GM18951 (cell line): ENCODE measurements around the gene DAPK1.

ENCODE experiments used
- POLR2A ChIP-seq: IDR thresholded peaks from 4 replicates; pipeline ENCODE4 v1.6.1; 2011; ENCODE audit warnings: mild to moderate bottlenecking; ENCODE audit not compliant: insufficient read length, insufficient read depth; ENCODE audit errors: extremely low read depth
- in situ Hi-C: fragments of 300-500 bp; cut with MboI; formaldehyde crosslinking; loops from one replicate; pipeline ENCODE4 v1.12.0; 2022; ENCODE audit warnings: low sequenced_read_pairs, mixed read lengths, inconsistent platforms; ENCODE audit not compliant: unreplicated experiment

The DAPK1 gene

DNA sequence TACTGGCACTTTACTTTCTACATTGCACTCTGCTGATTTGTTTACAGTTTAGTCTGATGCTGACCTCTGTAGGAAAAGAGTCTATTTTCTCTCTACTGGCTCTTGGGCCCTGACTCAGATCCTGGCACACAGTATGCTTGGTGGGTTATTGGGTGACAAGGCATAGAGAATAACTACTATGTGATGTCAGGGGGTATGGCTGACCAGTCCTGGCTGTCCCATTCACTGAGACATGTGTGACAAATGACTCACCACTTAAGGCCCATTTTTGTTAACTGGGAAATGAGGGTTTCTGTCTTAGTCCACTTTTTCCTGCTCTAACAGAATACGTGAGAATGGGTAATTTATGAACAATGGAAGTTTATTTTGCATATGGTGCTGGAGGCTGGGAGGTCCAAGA, 66.4 kb downstream of the DAPK1 start:
- no peak for TF ChIP-seq POLR2A
- in situ Hi-C loops: no loop called here

DNA sequence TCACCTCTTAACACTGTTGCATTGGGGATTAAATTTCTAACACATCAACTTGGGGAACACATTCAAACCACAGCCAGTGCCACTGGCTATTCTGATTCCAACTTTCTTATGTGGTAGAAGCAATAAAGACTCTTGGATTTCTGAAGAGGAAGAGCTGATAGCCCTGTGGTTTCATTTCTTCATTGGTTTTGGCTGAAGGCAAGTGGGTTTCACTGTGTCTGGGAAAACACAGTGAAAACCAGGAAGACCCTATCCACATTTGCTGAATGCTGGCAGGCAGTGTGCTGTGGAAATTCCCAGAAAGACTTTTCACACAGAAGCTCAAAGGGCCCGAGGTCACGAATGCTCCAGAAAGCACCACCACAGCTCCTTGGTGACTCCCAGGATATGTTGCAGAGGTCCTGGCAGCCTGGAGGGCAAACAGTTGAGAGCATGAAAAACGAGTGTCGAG, 67.1 kb downstream of the DAPK1 start:
- TF ChIP-seq POLR2A: no peak
- in situ Hi-C loops: no loop called here

DNA sequence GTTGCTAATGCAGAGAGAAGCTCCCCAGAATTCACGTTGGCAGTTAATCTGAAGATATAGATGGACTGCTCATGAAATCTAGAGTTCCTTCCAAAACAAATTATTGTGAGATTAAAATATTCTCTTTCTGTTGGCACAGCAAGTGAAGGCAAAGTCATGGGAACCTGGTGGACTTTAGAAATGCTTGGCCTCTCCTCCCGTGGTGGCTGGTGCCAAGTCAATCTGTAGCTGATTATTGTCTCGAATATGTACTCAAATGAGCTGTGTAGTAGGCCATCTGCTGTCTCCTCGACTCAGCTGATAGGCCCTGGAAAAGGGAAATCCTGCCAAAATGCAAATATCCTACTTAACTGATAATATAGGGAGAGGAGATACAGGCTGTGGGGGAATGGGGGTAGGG, 69.3 kb downstream of the DAPK1 start:
- in situ Hi-C loops: no loop called here
- no peak for TF ChIP-seq POLR2A

DNA sequence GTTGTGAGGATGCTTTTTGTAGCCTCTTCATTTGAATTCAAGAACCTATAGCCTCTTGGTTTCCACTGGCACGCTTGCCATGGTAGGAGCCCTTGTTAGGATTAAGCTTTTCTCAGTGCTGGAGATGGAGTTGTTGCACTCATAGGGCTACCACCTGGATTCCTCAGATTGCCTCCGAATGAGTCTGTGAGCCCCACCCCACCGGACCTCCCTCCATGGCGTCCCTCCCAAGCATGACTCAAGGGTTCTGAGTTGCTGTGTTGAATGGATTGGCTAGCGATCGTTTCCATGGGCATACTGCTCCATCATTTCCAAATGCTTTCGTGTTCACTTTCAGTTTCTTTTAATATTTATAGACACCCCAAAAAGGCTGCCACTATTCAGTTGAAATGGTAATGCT, 69.9 kb downstream of the DAPK1 start:
- TF ChIP-seq POLR2A: no peak
- in situ Hi-C loops: no loop called here

DNA sequence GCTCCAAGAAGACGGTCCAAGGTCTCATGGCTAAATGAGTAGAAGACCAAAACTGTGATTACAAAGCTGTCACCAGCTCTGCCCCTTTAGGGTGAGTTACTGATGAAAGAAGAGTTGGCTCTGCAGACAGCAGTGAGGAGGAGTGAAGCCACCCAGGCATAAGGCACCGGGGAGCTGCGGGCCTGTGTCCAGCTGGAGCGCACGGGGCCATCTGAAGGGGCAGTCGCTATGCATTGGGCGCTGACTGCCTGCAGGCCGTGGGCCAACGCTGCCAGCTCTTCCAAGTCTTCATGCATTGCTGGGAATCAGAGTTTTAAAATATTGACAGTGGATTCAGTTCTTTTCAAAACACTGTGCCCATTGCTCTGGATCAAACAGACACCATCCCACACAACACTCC, 70.3 kb downstream of the DAPK1 start:
- in situ Hi-C loops: no loop called here

DNA sequence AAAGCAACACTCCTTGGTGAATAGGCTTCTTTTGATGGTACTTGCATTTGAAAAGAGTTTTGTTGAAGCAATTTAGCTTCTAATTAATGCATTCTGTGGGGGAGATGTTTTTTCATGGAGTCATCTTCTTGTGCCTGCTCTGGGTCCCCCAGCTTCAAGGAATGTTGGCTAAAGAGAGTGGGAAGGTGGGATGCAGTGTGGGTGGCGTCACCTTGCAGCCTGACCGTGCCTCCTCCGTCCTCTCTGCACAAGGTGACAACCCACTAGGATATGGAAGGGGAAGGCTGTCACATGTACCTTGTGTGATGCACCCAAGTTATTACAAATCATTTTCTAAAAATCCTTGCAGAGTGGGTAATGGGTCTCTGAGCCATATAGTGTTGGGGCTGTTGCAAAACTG, 70.7 kb downstream of the DAPK1 start:
- in situ Hi-C loops: no loop called here
- TF ChIP-seq POLR2A: no peak

More for the DNA sequence above, 70.3 kb downstream of the DAPK1 start:
- TF ChIP-seq POLR2A: no peak

DNA sequence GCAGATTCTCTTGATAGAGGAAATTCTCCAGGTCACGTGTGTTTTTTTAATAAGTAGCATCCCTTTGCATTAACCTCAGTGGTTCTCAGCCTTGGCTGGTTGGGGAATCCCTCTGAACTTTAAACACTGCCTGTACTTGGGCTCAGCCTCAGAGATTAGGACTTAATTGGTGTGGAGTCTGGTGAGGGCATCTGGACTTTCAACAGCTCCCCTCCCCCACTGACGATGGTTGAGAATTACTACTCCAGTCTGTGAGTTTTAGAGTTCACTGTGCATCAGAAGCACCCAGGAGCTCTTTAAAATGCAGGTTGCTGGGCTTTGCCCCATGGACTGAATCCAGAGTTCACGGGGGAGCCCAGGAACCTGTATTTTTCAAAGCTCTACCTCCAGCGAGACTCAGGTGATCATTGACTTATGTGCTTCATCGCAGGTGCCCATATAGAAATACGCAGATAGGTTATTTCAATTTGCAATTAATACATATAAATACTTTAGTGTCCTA, 71.4 kb downstream of the DAPK1 start:
- TF ChIP-seq POLR2A: no peak

DNA sequence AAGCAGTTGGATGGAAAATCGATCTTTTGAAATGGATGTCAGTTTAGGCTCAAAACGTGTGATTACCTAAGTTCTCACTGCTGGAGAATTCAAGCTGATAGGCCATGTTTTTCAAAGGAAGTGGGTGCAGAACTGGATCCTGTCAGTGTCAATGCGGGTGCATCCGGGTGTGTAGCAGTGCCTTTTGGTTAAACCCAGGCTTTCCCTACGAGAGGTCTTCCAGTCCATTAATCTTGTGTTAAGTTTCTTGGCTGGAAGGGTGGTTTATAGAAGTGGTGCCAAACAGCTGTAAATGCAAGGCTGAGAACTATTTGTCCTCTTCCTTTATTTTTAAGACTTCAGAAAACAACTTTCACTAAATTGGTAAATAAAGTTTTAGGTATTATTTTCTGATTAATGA, 71.9 kb downstream of the DAPK1 start:
- in situ Hi-C loops: no loop called here

More for the DNA sequence above, 71.4 kb downstream of the DAPK1 start:
- in situ Hi-C loops: no loop called here

DNA sequence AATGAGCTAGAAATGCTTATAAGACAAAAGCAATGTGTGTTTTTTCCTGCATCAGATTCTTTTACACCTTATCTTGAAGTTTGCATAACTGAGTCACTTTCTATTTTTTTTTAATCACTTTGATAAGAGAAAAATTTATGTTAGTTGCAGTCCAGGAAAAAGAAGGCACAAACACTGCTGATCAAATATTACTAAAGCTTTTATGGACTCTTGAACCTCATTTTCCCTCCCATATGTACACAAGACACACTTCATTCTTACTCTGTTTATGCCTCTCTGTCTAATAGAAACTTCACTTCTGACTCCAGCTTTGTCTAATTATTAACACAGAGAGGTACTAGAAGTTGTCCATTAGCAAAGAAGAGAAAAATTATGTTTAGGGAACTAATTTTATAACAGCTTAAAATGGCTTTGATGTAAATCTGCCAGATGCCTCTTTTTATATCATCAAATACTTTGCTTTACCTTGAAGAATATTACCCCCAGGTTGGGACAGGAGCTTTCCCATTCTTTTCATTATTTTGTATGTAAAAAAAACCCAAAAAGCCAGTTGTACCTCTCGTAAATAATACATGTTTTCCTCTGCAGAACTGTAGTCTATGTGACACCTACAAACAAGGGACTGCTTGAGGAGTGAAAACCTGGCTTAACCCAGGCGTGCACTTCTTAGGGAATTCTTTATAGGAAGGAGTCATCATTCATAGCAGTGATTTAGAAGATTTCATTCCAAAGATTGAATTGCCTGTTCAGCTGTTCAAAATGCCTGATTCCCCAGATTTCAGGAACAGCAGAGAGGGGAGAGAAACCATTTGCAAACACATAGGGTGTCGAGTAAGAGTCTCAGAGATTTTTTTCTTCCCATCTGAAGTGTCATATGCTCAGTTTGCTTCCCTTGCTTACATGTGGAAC, 72.6 kb downstream of the DAPK1 start:
- in situ Hi-C loops: no loop called here
- no peak for TF ChIP-seq POLR2A

More for the DNA sequence above, 71.9 kb downstream of the DAPK1 start:
- TF ChIP-seq POLR2A: no peak

DNA sequence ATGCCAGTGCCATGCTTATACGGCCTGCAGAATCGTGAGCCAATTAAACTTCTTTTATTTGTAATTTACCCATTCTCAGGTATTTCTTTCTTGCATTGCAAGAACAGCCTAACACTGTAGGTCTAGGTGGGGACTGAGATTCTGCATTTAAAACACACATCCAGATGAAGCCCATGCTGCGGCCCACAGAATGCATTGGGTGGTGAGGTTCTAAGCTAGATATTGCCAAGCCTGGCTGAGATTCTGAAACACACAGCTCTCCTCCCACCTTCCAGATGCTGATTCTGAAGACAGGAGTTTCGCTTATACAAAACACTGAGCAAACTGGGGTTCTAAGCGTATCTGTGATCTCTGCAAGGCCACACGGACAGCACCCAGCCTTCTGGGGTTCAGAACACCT, 75.1 kb downstream of the DAPK1 start:
- no peak for TF ChIP-seq POLR2A

DNA sequence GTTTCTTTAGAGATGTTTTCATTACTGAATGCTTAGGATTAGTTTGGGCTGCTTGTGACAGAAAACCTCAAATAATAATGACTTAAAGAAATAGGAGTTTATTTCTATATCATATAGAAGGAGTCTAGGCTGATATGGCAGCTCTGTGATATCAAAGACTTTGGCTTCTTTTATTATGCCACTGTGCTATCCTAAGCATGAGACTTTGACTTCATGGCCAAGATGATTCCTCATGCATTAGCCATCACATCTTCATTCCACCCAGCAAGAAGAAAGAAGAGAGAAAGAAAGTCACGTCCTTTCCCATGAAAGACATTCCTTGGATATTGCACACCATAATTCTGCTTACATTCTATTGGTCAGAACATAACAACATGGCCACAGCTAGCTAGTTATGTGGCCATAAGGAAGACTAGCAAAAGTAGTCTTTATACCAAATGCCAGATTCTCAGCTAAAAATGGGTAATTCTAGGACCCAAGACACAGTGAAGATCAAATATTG, 76.2 kb downstream of the DAPK1 start:
- no peak for TF ChIP-seq POLR2A
- in situ Hi-C loops: no loop called here

More for the DNA sequence above, 75.1 kb downstream of the DAPK1 start:
- in situ Hi-C loops: no loop called here

DNA sequence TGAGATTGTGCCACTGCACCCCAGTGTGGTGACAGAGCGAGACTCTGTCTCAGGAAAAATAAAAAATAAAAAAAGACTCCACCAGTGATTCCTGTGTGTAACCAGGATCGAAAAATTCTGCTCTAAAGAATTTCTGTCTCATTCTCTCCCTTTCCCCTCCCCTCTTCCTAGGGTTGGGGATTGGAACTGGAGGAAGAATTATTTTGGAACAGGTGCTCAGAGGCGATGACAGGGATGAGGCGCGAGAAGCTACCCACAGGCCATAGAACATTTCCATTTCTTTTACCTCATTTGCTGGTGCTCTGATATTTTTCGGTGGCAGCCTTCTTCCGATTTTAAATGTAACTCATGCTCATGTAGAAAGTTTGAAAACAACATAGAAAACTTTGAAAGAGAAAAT, 80.1 kb downstream of the DAPK1 start:
- in situ Hi-C loops: no loop called here
- TF ChIP-seq POLR2A: no peak

DNA sequence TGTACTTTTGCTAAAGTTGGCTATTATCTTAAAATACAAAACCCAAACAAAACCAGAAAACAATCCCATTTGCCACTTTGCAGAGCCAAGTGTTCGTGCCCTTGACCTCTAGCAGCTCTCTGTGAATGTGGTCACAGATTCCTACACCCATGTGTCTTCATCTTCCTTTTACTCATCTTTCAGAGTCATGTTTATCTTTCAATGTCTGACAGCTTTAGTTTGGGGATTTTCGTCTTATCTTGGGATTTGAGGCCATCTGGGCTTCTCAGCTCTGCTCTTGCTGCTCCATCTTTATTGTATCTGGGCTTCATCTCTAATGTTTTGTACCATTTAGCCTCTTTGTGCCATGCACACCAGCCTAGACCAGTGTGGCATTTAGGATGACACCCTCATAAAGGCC, 81.0 kb downstream of the DAPK1 start:
- in situ Hi-C loops: no loop called here
- no peak for TF ChIP-seq POLR2A
